Esophagus muscularis mucosa (tissue), 4 donors: ENCODE results near the gene SLC29A1.

ENCODE experiments used
- CTCF ChIP-seq, 3 experiments: fragments of 200-600 bp in 2 of 3; fragments of 450-650 bp in 1 of 3; sonication (generic) in 2 of 3; IDR thresholded peaks; one replicate each; pipeline ENCODE4 v1.5.1; 2017 to 2019; ENCODE audit warnings: antibody characterized with exemption in 3 of 3, mild to moderate bottlenecking in 2 of 3, moderate library complexity in 1 of 3
- EP300 ChIP-seq: sonication (generic); formaldehyde crosslinking; IDR thresholded peaks from one replicate; pipeline ENCODE4 v1.6.1; 2017; ENCODE audit warnings: antibody characterized with exemption
- POLR2A ChIP-seq: fragments of 450-650 bp; IDR thresholded peaks from one replicate; pipeline ENCODE4 v1.6.1; 2017; ENCODE audit warnings: antibody characterized with exemption, moderate library complexity, mild to moderate bottlenecking, low read depth

GRCh38 chr6:44194326-44194725, 29.1 kb upstream of the SLC29A1 start:
- no peak for TF ChIP-seq CTCF (IDR thresholded peaks at IDR 0.05)
- no peak for TF ChIP-seq EP300
- TF ChIP-seq POLR2A = no peak
